HG03175 (cell line): ENCODE data around the gene TTLL10.

Experiments
- ATAC-seq: cut with Tn5 transposase; IDR thresholded peaks from one replicate; pipeline ENCODE4 v1.9.1; 2021; ENCODE audit warnings: mild to moderate bottlenecking, moderate library complexity; ENCODE audit not compliant: unreplicated experiment

The TTLL10 gene, protein sequence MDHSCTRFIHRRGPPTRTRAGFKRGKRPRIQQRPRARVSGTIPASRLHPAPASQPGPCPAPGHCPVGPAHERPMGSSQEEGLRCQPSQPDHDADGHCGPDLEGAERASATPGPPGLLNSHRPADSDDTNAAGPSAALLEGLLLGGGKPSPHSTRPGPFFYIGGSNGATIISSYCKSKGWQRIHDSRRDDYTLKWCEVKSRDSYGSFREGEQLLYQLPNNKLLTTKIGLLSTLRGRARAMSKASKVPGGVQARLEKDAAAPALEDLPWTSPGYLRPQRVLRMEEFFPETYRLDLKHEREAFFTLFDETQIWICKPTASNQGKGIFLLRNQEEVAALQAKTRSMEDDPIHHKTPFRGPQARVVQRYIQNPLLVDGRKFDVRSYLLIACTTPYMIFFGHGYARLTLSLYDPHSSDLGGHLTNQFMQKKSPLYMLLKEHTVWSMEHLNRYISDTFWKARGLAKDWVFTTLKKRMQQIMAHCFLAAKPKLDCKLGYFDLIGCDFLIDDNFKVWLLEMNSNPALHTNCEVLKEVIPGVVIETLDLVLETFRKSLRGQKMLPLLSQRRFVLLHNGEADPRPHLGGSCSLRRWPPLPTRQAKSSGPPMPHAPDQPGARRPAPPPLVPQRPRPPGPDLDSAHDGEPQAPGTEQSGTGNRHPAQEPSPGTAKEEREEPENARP

DNA sequence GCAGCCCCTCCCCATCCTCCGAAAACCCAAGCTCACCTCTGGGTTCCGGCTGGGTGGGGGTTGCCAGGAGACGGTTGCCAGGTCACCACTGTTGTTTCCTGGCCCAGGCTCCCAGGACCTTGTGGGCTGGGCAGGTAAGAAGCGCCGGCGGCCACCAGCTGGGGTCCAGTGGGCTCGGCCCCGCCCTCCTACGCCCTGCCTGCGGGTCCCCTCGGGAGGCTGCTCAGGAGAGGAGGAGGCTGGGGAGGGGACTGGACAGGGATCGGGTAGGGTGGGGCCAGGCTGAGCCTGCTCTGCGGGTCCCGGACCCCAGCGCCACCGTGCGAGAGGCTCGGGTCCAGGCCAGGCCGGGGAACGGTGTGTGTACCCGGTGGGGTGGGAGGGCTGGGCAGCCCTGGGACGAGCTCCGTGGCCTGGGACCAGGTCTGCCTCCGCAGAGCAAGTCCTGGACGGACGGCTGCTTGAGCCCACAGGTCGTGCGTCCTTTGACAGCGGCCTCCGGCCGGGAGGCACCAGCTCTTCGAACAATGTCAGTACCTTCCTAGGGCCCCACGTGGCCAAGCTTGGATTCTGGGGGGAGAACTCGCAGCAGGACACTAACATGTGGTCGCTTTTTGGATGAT, at the start of gene TTLL10:
Gene TTLL10, plus strand, starts transcription at position 88 of the 623 bp plus-strand sequence. CDS start 5,336 bp downstream, outside the sequence.
- ATAC-seq = no peak

DNA sequence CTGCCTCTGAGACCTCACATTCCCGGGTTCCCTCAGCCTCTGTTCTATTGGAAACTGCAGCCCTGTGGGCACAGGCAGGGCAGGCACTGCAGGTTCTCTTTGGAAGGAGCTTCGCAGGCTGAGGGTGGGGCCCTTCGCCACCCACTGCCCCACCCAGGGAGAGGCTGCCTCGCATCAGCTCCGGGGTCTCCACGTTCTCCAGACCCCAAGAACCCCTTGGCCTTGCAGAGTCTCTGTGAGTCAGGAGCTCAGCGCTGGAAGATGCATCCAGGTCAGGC, 49.2 kb upstream of the TTLL10 start:
- no peak for ATAC-seq

DNA sequence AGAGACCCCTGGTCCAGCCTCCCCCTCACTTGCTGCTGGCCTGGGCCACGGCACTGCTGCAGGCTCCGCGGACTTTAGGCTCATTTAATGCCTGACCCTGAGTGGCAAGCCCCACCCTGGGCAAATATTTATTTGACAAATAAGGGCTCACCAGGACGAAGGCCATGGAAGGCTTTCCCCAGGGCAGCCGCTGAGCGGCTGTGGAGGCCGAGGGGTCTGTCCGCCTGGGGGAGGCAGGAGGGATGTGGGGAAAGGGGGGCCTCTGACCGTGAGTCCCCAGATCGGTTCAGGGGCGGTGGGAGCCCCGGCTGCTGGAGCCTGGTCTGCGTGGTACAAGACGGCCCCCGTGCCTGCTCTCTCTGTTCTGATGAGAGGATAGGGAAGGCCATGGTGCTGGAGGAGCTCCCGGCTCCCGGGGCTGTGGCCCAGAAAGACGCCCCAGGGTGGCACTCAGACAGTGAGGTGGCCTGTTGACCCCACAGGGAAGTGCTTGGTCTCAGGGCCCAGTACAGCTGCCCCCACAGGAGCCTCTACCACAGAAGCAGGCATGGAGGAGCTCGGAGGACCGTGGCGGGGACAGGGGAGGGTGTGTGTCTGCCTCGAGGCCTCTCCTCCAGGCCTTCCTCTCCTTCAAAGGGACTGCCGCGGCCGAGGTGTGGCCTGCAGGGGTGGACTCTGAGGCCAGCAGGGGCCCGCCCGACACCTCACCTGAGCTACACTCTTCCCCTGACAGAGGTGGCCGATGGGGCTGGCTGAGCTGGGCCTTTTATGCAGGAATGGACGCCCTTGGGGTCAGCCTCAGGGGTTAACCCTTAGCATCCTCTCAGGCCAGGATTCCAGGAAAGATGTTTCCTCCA, 48.7 kb upstream of the TTLL10 start:
- no peak for ATAC-seq

DNA sequence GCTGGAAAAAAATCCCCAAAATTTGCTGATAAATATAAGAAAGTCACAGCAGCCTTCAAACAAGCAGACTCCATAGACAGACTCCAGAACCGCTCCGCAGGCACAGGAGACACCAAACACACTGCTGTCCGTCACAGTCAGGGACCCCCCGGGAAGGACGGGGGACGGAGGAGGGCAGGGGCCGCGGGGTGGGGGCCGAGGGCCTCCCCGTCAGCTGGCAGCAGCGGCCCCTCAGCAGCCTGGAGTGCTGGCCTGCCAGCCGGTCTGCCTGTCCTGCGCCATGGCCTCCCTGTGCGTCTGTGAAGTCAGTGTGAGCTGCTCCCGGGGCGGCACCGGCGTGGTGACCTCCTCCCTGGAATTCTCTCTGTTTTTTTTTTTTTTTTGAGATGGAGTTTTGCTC, 47.7 kb upstream of the TTLL10 start:
- no peak for ATAC-seq

DNA sequence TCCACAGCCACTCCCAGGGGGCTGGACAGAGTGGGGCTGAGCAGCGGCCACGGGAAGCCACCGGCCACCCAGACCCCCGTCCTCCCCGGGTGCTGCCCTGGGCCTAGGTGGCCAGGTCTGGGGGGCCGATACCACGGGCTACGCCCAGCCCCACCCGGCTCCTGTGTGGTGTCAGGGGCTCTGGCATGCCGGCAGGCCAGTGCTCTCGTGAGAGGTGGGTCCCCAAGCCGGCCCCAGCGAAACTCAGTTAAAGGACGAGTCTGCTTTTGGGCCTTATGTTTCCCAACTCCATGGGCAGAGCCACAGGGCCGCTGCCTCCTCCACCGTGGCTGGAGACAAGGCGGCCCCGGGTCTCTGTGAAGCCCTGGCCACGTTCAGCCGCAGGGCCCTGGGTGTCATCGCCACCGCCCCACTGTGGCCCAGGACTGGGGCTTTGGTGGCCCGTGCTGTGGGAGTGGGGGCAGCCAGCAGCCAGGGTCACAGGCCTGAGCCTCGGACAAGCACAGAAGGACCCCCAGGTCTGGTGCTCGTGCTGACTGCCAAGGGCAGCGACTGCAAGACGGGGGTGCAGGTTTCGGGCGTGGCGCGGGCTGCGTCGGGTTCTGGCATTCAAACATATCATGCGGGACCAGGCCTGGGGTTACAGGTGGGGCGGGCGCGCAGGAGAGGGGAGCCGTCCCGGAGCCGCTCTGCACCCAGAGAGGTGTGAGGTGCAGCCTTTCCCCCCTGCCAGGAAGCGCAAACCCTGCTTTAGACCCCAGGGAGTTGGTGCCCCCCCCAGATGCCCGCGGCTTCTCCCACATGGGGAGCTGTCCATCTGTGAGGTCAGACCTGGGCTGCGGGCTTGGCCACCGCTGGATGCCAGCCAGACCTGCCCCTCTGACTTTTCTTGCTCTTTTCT, 45.9 kb upstream of the TTLL10 start:
- ATAC-seq = no peak

DNA sequence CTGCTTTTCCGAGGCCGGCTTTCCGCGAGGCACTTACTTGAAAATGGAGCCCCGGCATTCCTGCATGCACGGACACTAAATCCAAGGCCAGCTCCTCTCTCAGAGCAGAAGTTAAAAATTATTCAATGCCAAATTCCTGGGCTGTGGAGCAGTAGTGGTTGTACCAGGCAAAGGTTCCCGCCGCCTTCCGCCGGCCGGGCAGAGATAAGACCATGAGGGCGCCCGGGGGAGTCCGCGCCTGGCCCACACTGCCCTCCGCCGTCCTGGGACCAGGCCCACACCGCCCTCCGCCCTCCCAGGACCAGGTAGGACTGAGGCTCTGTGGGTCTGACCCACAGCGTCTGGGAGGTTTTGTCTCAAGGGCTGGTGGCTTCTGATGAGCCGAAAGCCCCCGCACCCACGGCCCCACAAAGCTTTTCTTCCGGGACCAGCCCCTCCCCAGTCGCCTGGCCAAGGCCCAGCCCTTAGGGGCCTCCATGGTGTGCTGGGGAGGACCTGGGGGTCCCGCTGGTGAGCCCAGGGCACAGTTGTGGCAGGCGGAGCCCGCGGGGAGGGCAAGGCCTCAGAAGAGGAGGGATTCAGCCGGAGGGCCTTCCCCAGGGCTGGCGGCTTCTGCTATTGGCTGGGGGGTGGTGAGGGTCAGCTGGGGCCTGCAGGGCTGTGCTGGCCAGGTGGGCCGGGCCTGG, 45.1 kb upstream of the TTLL10 start:
- no peak for ATAC-seq

DNA sequence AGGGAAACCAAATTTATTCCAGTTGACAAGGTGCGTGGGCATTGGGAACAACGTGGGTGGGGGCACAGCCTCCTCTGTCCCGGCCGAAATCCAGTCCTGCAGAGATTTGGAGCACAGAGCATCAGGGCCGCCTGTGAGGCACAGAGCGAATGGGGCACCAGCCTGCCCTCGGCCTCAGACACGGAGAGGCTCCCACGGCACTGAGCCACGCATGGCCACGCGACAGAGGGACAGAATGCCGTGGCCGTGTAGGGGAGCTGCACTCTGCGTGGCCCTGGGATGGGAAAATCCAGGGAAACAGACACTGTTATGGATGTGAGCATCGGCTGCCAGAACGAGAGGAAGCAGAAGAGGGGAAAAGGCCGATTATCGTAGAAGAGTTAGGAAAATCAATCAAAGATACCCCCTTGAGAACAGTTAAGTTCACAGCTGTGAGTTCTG, 44.3 kb upstream of the TTLL10 start:
- no peak for ATAC-seq

DNA sequence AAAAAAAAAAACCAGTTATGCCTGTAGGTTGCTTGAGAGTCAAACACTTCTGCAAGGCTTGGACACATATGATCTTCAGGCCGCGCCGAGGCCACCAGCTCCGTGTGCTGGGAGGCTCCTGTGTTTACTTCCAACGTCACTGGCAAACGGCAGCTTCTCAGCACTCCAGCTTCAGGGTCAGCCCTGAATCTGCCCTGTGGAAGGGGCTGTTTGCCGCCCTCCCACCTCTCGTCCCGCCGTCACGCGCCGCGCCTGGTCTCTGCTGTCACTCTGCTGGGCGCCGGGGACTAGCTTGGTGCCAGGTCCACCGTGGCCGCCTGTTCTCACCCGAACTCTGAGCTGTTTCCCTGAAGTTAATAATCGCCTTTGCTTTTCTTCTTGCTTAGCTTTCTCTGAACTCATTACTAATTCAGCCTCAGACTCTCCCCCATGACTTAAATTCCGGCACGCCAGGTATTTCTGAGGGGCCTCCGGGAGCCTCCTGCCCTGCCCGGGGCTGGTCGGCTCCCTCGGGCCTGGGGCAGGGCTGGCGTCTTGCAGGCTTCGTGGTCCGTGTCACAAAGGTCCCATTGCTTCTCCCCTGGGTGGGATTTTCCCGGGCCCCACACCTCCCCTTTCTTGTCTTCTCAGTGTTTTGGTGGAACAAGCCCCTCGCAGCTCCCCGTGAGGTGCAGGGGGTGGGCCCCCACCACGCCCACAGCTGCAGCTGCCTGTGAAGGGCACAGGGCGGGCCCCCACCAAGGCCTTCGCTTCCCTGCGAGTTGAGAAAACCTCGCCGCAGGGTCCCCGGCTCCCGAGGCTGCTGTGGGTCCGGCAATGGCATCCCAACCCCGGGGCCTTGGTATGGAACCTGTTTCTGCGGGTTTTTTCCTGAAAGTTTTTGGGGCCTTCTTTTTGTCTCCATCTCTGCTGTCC, 43.2 kb upstream of the TTLL10 start:
- no peak for ATAC-seq

DNA sequence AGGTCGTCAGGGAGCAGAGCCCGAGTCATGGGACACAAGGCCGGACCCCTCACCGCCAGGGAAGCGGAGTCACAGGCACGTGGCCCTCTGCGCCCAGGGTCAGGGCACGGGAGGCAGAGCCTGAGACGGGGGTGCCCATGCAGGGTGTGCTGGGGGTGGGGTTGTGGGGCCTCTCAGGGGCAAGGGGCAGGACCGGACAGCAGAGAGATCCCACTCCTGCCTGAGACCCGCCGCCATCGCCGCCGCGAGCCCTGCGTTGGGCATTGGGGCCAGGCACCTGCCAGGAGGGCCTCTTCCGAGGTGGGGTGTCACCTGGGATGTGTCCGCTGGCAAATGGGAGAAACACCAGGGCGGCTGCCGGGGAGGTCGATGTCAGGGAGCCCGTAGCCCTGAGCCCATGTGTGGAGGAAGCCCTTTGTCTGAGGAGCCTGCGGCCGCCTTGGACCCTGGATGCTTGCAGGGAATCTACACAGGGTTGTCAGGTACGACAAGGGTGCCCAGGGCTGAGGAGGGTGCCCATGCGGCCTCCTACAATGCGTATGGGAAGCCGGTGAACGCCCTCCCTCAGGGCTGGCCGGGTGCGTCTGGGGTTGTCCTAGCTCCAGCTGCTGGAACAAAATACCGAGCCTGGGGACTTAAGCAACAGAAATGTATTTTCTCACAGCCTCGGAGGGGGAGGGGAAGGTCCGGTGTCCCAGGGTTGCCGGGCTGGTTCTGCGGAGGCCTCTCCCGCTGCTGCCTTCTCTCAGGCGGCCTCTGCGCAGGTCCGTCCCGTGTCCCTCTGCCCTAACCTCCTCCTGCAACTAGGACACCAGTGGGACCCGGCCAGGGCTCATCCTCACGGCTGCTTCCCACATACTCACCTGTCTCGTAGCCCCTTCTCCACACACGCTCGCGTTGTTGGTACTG, 41.4 kb upstream of the TTLL10 start:
- no peak for ATAC-seq

DNA sequence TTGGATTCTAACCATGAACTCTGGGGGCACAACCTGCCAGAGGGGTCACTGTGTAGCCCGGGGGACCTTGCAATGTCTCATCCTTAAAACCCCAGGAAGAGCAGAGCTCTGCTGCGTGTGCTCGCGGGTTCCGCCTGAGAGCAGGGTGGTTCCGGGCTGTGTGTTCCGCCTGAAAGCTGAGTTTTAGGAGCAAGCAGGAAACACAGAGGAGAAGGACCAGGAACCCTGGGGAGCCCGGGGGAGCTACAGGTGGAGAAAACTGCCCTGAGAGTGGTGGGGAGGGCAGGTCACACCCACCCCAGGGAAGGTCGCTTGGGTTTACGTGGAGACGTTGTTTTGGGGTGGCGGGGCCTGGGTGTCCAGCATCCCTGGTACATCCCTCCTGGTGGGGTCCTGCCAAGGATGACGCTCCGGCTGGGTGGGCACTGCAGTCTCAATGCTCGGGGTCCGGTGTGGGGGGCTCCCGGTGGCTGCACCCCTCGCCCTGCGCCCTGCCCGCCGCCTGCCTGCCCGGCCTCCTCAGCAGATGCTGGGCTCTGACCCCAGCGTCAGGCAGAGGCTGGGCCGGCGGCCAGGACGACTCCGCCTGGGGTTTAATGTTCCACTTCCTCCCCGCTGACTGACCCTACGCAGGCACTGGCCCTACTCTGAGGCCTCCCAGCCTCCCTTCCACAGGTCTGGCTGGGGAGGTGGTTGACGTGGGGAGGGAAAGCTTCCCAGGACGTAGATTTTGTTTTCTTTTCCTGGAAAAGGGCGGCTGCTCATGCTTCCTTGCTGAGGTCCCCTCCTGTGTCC, 40.5 kb upstream of the TTLL10 start:
- ATAC-seq = no peak

DNA sequence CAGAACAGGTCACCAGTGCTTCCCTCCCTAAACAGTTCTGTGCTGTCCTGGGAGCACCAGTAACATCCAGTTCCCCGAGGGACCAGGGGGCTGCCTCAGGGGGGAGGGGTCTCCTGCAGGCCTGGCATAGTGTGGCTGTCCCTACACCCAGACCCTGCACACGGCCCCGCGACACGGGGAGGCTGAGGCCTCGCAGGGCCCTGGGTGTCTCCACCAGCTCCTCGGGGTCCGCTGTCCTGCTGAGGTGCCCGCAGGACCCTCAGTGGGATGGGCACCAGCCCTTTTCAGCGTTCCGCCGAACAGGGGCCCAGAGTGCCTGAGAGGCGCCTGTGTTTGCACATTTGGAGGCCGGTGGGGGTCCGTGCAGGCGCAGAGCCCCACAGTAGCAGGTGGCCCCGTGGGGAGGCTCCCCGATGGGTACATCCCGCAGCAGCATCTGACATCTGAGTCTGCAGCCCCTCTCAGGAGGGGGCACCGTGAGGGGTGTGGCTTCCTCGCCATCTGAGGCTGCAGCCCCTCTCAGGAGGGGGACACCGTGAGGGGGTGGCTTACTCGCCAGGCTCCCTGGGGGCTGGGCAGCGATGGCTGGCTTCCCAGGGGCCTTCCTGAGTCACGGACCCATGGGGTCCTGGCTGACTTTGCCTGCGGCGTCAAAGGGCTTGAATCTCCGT, 39.2 kb upstream of the TTLL10 start:
- ATAC-seq = no peak

DNA sequence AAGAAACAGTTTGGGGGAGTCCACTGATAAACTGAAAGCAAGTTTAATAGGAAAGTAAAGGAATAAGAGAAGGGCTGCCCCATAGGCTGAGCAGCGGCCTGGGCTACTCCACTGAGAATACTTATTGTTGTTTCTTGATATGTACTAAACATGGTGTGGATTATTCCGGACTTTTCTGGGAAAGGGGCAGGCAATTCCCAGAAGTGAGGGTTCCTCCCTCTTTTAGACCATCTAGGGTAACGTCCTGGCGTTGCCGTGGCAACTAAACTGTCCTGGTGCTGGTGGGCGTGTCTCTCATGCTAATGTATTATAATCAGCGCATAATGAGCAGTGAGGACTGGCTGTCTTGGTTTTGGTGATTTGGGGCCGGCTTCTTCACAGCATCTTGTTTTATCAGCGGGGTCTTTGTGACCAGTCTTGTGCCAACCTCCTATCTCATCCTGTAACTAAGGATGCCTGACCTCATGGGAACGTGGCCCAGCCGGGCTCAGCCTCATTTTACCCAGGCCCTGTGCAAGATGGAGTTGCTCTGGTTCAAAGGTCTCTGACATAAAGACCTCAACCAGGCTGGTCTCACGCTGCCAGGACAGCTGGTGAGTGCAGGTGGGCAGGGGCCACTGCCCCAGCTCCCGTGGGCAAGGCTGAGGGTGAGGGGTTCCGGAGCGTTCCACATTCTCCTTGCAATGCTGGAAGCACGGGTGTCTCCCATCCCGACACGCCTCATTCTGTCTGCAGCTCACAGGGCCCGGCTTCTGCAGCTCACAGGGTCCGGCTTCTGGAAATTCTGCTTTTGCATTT, 38.1 kb upstream of the TTLL10 start:
- no peak for ATAC-seq

DNA sequence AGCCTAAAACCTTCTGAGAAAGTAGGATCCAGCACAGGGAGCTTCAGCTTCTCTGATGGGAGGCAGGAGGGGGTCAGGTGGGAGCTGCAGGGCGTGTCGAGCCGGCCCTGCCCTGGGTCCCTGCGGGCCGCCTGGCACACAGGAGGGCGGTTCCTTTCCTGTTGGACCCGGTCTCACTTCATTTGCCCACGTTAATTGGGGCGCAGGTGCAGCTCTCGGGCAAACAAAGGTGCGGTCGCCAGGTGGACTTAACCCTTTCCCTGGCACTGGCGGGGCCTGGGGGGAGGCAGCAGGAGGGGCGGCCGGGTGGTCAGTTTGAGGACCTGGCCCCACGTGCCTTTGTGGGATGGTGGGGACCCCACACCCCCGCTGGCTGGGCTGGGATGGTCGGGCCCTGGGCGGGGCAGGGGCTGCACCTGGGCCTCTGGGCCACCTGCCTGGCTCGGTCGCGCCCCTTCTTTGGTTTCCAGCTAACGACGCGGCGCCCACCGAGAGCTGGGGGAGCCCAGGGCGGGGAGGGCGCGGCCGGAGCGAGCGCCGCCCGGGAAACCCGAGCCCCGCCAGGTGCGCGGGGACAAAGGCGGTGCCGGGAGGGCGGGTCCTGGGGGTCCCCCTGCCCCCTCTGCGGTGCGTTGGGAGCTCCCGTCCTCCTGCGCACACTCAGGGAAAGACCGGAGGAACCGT, 37.0 kb upstream of the TTLL10 start:
- peak; percentile 18 for ATAC-seq

DNA sequence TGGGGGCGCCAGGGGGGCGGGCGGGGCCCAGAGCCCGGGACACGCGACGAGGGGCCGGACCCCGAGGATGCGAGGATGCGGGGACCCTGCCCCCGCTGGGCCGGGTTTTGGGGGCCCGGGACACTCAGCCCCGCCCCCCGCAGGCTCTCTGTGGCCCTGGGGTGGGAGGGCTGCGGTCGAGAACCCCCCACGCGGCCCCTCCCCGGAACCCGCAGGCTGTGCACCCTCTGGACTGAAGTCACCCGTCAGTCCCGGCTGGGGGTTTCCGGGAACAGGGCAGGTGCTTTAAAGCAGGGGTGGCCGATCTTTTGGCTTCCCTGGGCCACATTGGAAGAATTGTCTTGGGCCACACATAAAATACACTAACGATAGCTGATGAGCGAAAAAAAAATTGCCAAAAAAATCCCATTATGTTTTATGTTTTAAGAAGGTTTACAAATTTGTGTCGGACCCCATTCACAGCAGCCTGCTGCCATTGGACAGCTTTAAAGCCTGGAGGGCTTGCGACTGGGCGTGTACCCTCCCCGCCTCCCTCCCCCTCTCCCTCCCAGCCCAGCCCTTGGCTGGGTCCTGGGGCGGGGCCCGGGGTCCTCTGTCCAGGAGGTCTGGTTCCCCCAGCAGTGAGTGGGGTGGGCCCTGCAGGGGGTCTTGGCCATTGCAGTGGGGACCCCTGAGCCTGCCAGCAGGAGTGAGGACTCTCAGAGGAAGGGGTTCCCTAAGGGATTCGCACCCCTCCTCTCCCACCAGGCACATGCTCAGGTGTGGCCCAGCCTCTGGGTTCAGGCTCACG, 36.2 kb upstream of the TTLL10 start:
- peak; percentile 45 for ATAC-seq
